Tibial nerve (tissue), 4 donors: ENCODE results near the gene GPR119. TPM values are rescaled to one million over a fixed set of nuclear protein-coding genes. Genes with fewer than 3 reads are reported as not detected.

ENCODE experiments used
- DNase-seq, 2 donors: peaks; one replicate each; pipeline ENCODE4 v3.0.0-alpha.2; 2019; ENCODE audit warnings: low spot score in 2 of 2
- H3K27ac ChIP-seq, 4 donors: fragments of 200-600 bp; sonication (generic) in 3 of 4; one replicate each; pipeline ENCODE4 v1.5.1; 2017 to 2019; ENCODE audit warnings: mild to moderate bottlenecking in 1 of 4
- H3K27me3 ChIP-seq, 2 donors: fragments of 200-600 bp; sonication (generic) in 1 of 2; one replicate each; pipeline versions ENCODE4 v1.5.1 to v1.6.0; 2017 to 2019
- H3K36me3 ChIP-seq, 3 donors: fragments of 200-600 bp; sonication (generic); one replicate each; pipeline ENCODE4 v1.5.1; 2018 to 2019
- H3K4me1 ChIP-seq, 4 donors: fragments of 200-600 bp; sonication (generic) in 3 of 4; one replicate each; pipeline ENCODE4 v1.5.1; 2017 to 2019
- H3K4me3 ChIP-seq, 4 donors: fragments of 200-600 bp; sonication (generic) in 3 of 4; one replicate each; pipeline ENCODE4 v1.5.1; 2017 to 2019; ENCODE audit warnings: mild to moderate bottlenecking in 1 of 4, moderate library complexity in 1 of 4
- H3K9me3 ChIP-seq, 4 donors: fragments of 200-600 bp; sonication (generic) in 3 of 4; one replicate each; pipeline ENCODE4 v1.5.1; 2017 to 2019
- EP300 ChIP-seq, 2 donors: sonication (generic); formaldehyde crosslinking; IDR thresholded peaks; one replicate each; pipeline ENCODE4 v1.6.1; 2017; ENCODE audit warnings: antibody characterized with exemption in 2 of 2, mild to moderate bottlenecking in 1 of 2
- POLR2A ChIP-seq, 2 donors: fragments of 450-650 bp; IDR thresholded peaks; one replicate each; pipeline ENCODE4 v1.6.1; 2017; ENCODE audit warnings: antibody characterized with exemption in 2 of 2, mild to moderate bottlenecking in 2 of 2, moderate library complexity in 2 of 2
- WGBS, 2 donors: methylation state at CpG; one replicate each; pipeline ENCODE4 v1.1.5; 2018; 5-methylcytosine and 5-hydroxymethylcytosine counted together
- total RNA-seq, 4 donors: library from RNA; depleted of rRNA; stranded (reverse); fragments of >200 nt; gene quantifications; one replicate each; pipeline ENCODE4 v1.1.0, GENCODE V29; 2016
- TF ChIP-seq, protein P1 (sequence below), 5 experiments: fragments of 200-600 bp in 3 of 5; fragments of 450-650 bp in 2 of 5; sonication (generic) in 3 of 5; IDR thresholded peaks; one replicate each; pipeline ENCODE4 v1.5.1; 2016 to 2019; ENCODE audit warnings: antibody characterized with exemption in 5 of 5, mild to moderate bottlenecking in 3 of 5, moderate library complexity in 2 of 5

GPR119 gene
- total RNA-seq, 4 donors from 2014 or later = not detected

DNA sequence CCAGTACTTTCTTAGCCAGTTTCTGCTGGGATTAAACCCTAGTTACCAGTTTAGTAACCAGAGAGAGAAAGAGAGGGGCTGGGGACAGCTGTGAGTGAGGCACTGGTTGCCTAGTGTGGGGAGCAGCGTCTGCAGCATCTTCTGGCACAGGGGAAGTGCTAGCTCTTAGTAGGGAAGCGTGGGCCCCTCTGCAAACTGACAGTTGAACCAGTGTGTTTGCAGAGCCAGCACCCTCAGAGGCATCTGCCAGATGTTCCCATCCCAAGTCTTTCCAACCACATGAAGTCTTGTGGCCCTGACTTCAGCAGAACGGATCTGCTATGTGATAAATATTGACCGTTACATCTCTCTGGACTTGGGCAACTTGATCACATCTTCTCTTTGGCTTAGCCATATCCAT lies 31.3 kb upstream of the GPR119 start:
- Histone ChIP-seq H3K4me1 (no peaks in the 10 kb centered on the region), H3K36me3 (peaks cover 0 to 25% (median 0%) of the 10 kb centered on the region in 3 donors), H3K27ac (no peak overlapping the region), H3K9me3 (no peaks in the 10 kb centered on the region), H3K4me3 (no peak overlapping the region), H3K27me3 (no peaks in the 10 kb centered on the region)
- DNase-seq = no peak
- TF ChIP-seq, protein P1, sequence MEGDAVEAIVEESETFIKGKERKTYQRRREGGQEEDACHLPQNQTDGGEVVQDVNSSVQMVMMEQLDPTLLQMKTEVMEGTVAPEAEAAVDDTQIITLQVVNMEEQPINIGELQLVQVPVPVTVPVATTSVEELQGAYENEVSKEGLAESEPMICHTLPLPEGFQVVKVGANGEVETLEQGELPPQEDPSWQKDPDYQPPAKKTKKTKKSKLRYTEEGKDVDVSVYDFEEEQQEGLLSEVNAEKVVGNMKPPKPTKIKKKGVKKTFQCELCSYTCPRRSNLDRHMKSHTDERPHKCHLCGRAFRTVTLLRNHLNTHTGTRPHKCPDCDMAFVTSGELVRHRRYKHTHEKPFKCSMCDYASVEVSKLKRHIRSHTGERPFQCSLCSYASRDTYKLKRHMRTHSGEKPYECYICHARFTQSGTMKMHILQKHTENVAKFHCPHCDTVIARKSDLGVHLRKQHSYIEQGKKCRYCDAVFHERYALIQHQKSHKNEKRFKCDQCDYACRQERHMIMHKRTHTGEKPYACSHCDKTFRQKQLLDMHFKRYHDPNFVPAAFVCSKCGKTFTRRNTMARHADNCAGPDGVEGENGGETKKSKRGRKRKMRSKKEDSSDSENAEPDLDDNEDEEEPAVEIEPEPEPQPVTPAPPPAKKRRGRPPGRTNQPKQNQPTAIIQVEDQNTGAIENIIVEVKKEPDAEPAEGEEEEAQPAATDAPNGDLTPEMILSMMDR (IDR thresholded peaks at IDR 0.05) = no peak
- TF ChIP-seq EP300 (IDR thresholded peaks at IDR 0.05) = no peak
- TF ChIP-seq POLR2A (IDR thresholded peaks at IDR 0.05) = no peak
- 82 to 90% methylated on average over 2 to 4 of the region's 4 CpGs for WGBS, 2 donors

DNA sequence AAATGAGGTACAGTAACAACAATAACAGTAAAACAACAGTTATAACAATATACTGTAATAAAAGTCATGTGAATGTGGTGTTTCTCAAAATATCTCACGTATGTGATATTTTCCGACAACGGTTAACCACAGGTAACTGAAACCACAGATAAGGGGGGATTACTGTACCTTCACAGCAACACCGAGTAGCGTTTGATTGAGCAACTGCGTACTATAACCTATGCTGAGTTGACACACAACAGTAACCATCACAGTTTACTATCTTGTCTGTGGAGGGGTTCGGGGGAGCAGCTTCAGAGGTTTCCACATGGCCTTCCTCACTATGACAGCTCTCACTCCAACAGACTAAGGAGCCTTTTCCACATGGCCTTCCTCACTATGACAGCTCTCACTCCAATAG lies 29.7 kb upstream of the GPR119 start:
- TF ChIP-seq EP300 (IDR thresholded peaks at IDR 0.05) = no peak
- no peak for TF ChIP-seq POLR2A (IDR thresholded peaks at IDR 0.05)
- TF ChIP-seq, protein P1 (IDR thresholded peaks at IDR 0.05) = no peak
- H3K27ac ChIP-seq = no peak overlapping the region
- WGBS, 2 donors = 87 to 92% methylated on average over 7 of the region's 7 CpGs
- no peaks in the 10 kb centered on the region for H3K9me3 ChIP-seq
- H3K4me3 ChIP-seq = no peak overlapping the region
- DNase-seq = no peak
- no peaks in the 10 kb centered on the region for H3K27me3 ChIP-seq
- H3K4me1 ChIP-seq = no peaks in the 10 kb centered on the region
- peaks cover 0 to 39% (median 0%) of the 10 kb centered on the region in 3 donors for H3K36me3 ChIP-seq

DNA sequence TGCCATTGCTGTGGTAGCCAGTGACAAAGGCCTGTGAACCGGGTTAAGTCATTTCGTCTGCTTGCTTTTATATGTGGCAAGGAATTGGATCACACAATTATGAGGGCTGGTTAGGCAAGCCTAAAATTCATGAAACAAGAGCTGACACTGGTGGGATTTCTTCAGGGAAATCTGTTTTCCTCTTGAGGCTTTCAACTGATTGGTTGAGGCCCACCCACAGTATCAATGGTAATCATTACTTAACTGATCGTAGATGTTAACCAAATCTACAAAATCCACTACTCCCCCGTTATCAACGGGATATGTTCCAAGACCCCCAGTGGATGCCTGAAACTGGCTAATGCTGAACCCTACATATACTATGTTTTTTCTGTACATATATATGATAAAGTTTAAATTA lies 29.3 kb upstream of the GPR119 start:
- Histone ChIP-seq H3K9me3 (no peaks in the 10 kb centered on the region), H3K4me3 (no peak overlapping the region), H3K27me3 (no peaks in the 10 kb centered on the region), H3K27ac (no peak overlapping the region), H3K4me1 (no peaks in the 10 kb centered on the region), H3K36me3 (peaks cover 0 to 42% (median 0%) of the 10 kb centered on the region in 3 donors)
- whole genome bisulfite sequencing, 2 donors = 94 to 97% methylated on average over 5 of the region's 5 CpGs
- TF ChIP-seq EP300 (IDR thresholded peaks at IDR 0.05) (no peak), POLR2A (IDR thresholded peaks at IDR 0.05) (no peak)
- TF ChIP-seq, protein P1 (IDR thresholded peaks at IDR 0.05) = no peak
- DNase-seq = no peak

DNA sequence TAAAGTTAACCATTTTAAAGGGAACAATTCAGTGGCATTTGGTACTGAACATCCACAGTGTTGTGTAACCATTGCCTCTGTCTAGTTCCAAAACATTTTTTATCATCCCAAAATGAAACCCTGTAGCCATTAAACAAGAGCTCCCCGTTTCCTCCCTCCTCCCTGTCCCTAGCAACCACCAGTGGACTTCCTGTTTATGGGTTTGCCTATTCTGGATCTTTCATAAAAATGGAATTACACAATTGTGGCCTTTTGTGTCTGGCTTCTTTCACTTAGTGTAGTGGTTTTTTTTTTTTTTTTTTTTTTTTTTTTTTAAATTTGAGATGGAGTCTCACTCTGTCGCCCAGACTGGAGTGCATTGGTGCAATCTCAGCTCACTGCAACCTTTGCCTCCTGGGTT lies 27.9 kb upstream of the GPR119 start:
- Histone ChIP-seq H3K27me3 (no peaks in the 10 kb centered on the region), H3K4me3 (no peak overlapping the region), H3K36me3 (peaks cover 0 to 53% (median 0%) of the 10 kb centered on the region in 3 donors), H3K27ac (no peak overlapping the region), H3K9me3 (no peaks in the 10 kb centered on the region), H3K4me1 (no peaks in the 10 kb centered on the region)
- DNase-seq = no peak
- 60 to 61% methylated on average over 2 of the region's 2 CpGs for WGBS, 2 donors
- TF ChIP-seq POLR2A (IDR thresholded peaks at IDR 0.05) (no peak), EP300 (IDR thresholded peaks at IDR 0.05) (no peak)
- TF ChIP-seq, protein P1 (IDR thresholded peaks at IDR 0.05) = no peak

DNA sequence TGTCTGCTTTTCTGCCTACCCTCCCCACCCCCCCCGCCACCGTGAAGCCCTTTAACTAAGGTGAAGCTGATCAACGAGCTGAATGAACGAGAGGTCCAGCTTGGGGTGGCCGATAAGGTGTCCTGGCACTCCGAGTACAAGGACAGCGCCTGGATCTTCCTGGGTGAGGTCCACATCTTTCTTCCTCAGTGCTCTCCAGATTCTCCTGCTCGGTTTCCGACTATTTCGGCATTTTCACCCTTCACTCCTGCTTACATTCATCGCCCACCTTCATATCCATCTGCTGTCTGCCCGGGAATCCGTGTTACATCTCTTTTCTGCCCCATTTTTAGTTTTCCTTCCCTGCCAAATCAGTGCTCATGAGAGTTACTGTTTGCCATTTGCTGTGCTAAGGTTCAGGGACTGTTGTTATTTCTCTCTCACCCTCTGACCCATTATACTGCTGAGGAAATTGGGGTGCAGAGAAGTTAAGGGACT lies 16.8 kb upstream of the GPR119 start:
- peaks cover 0 to 10% of the 10 kb centered on the region in 2 donors for H3K27me3 ChIP-seq
- whole genome bisulfite sequencing, 2 donors = 0 to 30% methylated on average over 13 of the region's 13 CpGs
- peak overlapping the region in 3 of 4 donors; percentile 79 to 86 (median 85) for H3K27ac ChIP-seq
- TF ChIP-seq, protein P1 (IDR thresholded peaks at IDR 0.05) = no peak
- TF ChIP-seq EP300 (IDR thresholded peaks at IDR 0.05) (no peak), POLR2A (IDR thresholded peaks at IDR 0.05) (no peak)
- DNase-seq = no peak
- peaks cover 0 to 19% (median 2%) of the 10 kb centered on the region in 4 donors for H3K4me1 ChIP-seq
- peaks cover 0 to 19% (median 0%) of the 10 kb centered on the region in 3 donors for H3K36me3 ChIP-seq
- peak overlapping the region; percentile 47 to 69 (median 62) for H3K4me3 ChIP-seq
- no peaks in the 10 kb centered on the region for H3K9me3 ChIP-seq
